H9 (cell line): ENCODE results near the gene SIK2. TPM values are rescaled to one million over a fixed set of nuclear protein-coding genes. Genes with fewer than 3 reads are reported as not detected.

Source experiments
- DNase-seq: peaks from one replicate; pipeline ENCODE4 v3.0.0-alpha.2; 2017
- H2AFZ ChIP-seq: one replicate; pipeline ENCODE4 v1.6.1; 2013; ENCODE audit warnings: mild to moderate bottlenecking, low read length, control low read depth, moderate library complexity
- H2AK5ac ChIP-seq: 2 replicates; pipeline ENCODE4 v1.6.1; 2013; ENCODE audit warnings: low read length, control low read depth, mixed read lengths; ENCODE audit not compliant: insufficient read length
- H2BK120ac ChIP-seq: one replicate; pipeline ENCODE4 v1.6.1; 2013; ENCODE audit warnings: low read depth, mild to moderate bottlenecking, low read length, control low read depth, inconsistent platforms; ENCODE audit not compliant: poor library complexity, severe bottlenecking
- H2BK12ac ChIP-seq: 2 replicates; pipeline ENCODE4 v1.6.1; 2013; ENCODE audit warnings: low read length, control low read depth, mixed read lengths, low read depth; ENCODE audit not compliant: insufficient read length
- H2BK15ac ChIP-seq: 2 replicates; pipeline ENCODE4 v1.6.1; 2013; ENCODE audit warnings: low read depth, low read length, control low read depth
- H2BK20ac ChIP-seq: one replicate; pipeline ENCODE4 v1.6.1; 2013; ENCODE audit warnings: low read depth, mild to moderate bottlenecking, low read length, control low read depth, inconsistent platforms; ENCODE audit not compliant: poor library complexity, severe bottlenecking
- H2BK5ac ChIP-seq: 2 replicates; pipeline ENCODE4 v1.6.1; 2013; ENCODE audit warnings: low read length, control low read depth, mixed read lengths; ENCODE audit not compliant: insufficient read length
- H3K14ac ChIP-seq: 2 replicates; pipeline ENCODE4 v1.6.1; 2013; ENCODE audit warnings: low read length, control low read depth; ENCODE audit not compliant: insufficient read depth
- H3K18ac ChIP-seq: 2 replicates; pipeline ENCODE4 v1.6.1; 2013; ENCODE audit warnings: low read depth, mild to moderate bottlenecking, mixed read lengths, low read length, control low read depth; ENCODE audit not compliant: insufficient read length
- H3K23ac ChIP-seq: 2 replicates; pipeline ENCODE4 v1.6.1; 2013; ENCODE audit warnings: low read length, control low read depth, mixed read lengths, low read depth; ENCODE audit not compliant: insufficient read length
- H3K23me2 ChIP-seq: 2 replicates; pipeline ENCODE4 v1.6.1; 2013; ENCODE audit warnings: low read depth, mild to moderate bottlenecking, mixed read lengths, low read length, control low read depth; ENCODE audit not compliant: insufficient read length, poor library complexity, severe bottlenecking
- H3K27ac ChIP-seq: 2 replicates; pipeline ENCODE4 v1.5.1; 2013; ENCODE audit warnings: low read length, control low read depth, mixed read lengths, low read depth; ENCODE audit not compliant: insufficient read length
- H3K27me3 ChIP-seq: 2 replicates; pipeline ENCODE4 v1.6.1; 2013; ENCODE audit warnings: low read length, control low read depth, inconsistent platforms; ENCODE audit not compliant: insufficient read depth
- H3K4ac ChIP-seq: 2 replicates; pipeline ENCODE4 v1.6.1; 2013; ENCODE audit warnings: low read depth, mild to moderate bottlenecking, control low read depth, inconsistent platforms, low read length, moderate library complexity
- H3K4me1 ChIP-seq: 2 replicates; pipeline ENCODE4 v1.6.1; 2013; ENCODE audit warnings: low read length, control low read depth, inconsistent platforms; ENCODE audit not compliant: insufficient read depth
- H3K4me2 ChIP-seq: 2 replicates; pipeline ENCODE4 v1.6.1; 2013; ENCODE audit warnings: low read length, control low read depth, mixed read lengths; ENCODE audit not compliant: insufficient read length, insufficient read depth
- H3K56ac ChIP-seq: 2 replicates; pipeline ENCODE4 v1.6.1; 2013; ENCODE audit warnings: low read depth, mild to moderate bottlenecking, mixed read lengths, low read length, control low read depth; ENCODE audit not compliant: insufficient read length
- H3K79me1 ChIP-seq: 2 replicates; pipeline ENCODE4 v1.6.1; 2013; ENCODE audit warnings: low read depth, mild to moderate bottlenecking, moderate library complexity, low read length, control low read depth, inconsistent platforms; ENCODE audit not compliant: insufficient read depth, poor library complexity, severe bottlenecking
- H3K79me2 ChIP-seq: 2 replicates; pipeline ENCODE4 v1.6.1; 2013; ENCODE audit warnings: low read length, control low read depth, inconsistent platforms; ENCODE audit not compliant: insufficient read depth
- H3K9ac ChIP-seq: 2 replicates; pipeline ENCODE4 v1.6.1; 2013; ENCODE audit warnings: low read length, control low read depth, mixed read lengths; ENCODE audit not compliant: insufficient read length; ENCODE audit errors: extremely low read depth
- H3K9me3 ChIP-seq: one replicate; pipeline ENCODE4 v1.6.1; 2013; ENCODE audit warnings: low read depth, low read length, inconsistent platforms; ENCODE audit not compliant: control insufficient read depth
- H3T11ph ChIP-seq: one replicate; pipeline ENCODE4 v1.6.1; 2013; ENCODE audit warnings: mild to moderate bottlenecking, low read length, control low read depth, inconsistent platforms
- H4K20me1 ChIP-seq: one replicate; pipeline ENCODE4 v1.6.1; 2013; ENCODE audit not compliant: control insufficient read depth, insufficient read length, insufficient read depth
- H4K5ac ChIP-seq: 2 replicates; pipeline ENCODE4 v1.6.1; 2013; ENCODE audit warnings: low read depth, mild to moderate bottlenecking, mixed read lengths, low read length, control low read depth; ENCODE audit not compliant: insufficient read length
- H4K8ac ChIP-seq: replicated peaks from 2 replicates; pipeline ENCODE4 v1.6.1; 2013; ENCODE audit warnings: low read length, control low read depth, mixed read lengths, low read depth; ENCODE audit not compliant: insufficient read length
- H4K91ac ChIP-seq: 2 replicates; pipeline ENCODE4 v1.6.1; 2013; ENCODE audit warnings: low read depth, mild to moderate bottlenecking, moderate library complexity, mixed read lengths, low read length, control low read depth; ENCODE audit not compliant: insufficient read length
- H3K27ac Mint-ChIP-seq, 3 experiments: 2 replicates in 2 of 3; 3 replicates in 1 of 3; pipeline ENCODE4 v1.8.0; 2020 to 2021; ENCODE audit warnings: mixed read lengths in 3 of 3, mild to moderate bottlenecking in 1 of 3, moderate library complexity in 1 of 3
- H3K27me3 Mint-ChIP-seq: 2 replicates; pipeline ENCODE4 v1.8.0; 2021; ENCODE audit warnings: low read depth, mild to moderate bottlenecking, moderate library complexity, mixed read lengths
- H3K36me3 Mint-ChIP-seq, 3 experiments: 2 replicates in 2 of 3; 3 replicates in 1 of 3; pipeline ENCODE4 v1.8.0; 2020 to 2021; ENCODE audit warnings: low read depth in 3 of 3, mixed read lengths in 3 of 3; ENCODE audit not compliant: insufficient read depth in 1 of 3
- H3K4me1 Mint-ChIP-seq, 2 experiments: 2 replicates each; pipeline ENCODE4 v1.8.0; 2020; ENCODE audit warnings: mixed read lengths in 2 of 2
- H3K4me3 Mint-ChIP-seq, 2 experiments: 2 replicates in 1 of 2; 3 replicates in 1 of 2; pipeline ENCODE4 v1.8.0; 2020 to 2021; ENCODE audit warnings: mild to moderate bottlenecking in 2 of 2, mixed read lengths in 2 of 2, moderate library complexity in 1 of 2
- H3K9me3 Mint-ChIP-seq, 2 experiments: 2 replicates in 1 of 2; 3 replicates in 1 of 2; pipeline ENCODE4 v1.8.0; 2020; ENCODE audit warnings: mild to moderate bottlenecking in 2 of 2, mixed read lengths in 2 of 2, moderate library complexity in 1 of 2
- CTCF ChIP-seq: fragments of 200-600 bp; sonication (generic); conservative IDR thresholded peaks from 3 replicates; pipeline ENCODE4 v1.8.0; 2021; ENCODE audit warnings: antibody characterized with exemption, mild to moderate bottlenecking
- WGBS: extraction: QIAGEN DNeasy Blood & Tissue Kit; methylation state at CpG from one replicate; pipeline ENCODE4 v1.1.7; 2013; ENCODE audit warnings: missing lambda C conversion rate, low lambda C conversion rate, mixed read lengths; ENCODE audit not compliant: insufficient read length; ENCODE audit errors: extremely low coverage; 5-methylcytosine and 5-hydroxymethylcytosine counted together
- total RNA-seq: library from RNA; stranded (reverse); gene quantifications from 2 replicates; pipeline ENCODE4 v1.2.1, GENCODE V29; 2021

SIK2 gene
- total RNA-seq, 1 experiment from 2014 or later, result 7.5 TPM

- peaks cover 49 to 88% (median 80%) of the 10 kb centered on the region in 3 experiments for H3K36me3 Mint-ChIP-seq
- H3K79me1 ChIP-seq, result no peaks in the 10 kb centered on the region
- no peak for DNase-seq
- no peak overlapping the region; a peak in 1 of 7 replicates for H3K27ac Mint-ChIP-seq
- no peak overlapping the region for H3K27ac ChIP-seq
- H3T11ph ChIP-seq, result no peak overlapping the region
- no peak overlapping the region for H3K9ac ChIP-seq
- H3K14ac ChIP-seq, result no peak overlapping the region
- H4K20me1 ChIP-seq, result no peaks in the 10 kb centered on the region
- H2BK12ac ChIP-seq, result no peak overlapping the region
- no peak overlapping the region for H3K4ac ChIP-seq
- no peaks in the 10 kb centered on the region for H3K4me1 Mint-ChIP-seq
- WGBS, result no CpG with 5 or more reads among the region's 6 CpGs
- H3K56ac ChIP-seq, result no peak overlapping the region
- H4K8ac ChIP-seq, result no peak overlapping the region
- no peak overlapping the region for H2BK120ac ChIP-seq
- no peak overlapping the region for H4K5ac ChIP-seq
- H3K9me3 ChIP-seq, result no peaks in the 10 kb centered on the region
- no peak overlapping the region for H2BK20ac ChIP-seq
- H2BK5ac ChIP-seq, result no peak overlapping the region
- no peak overlapping the region for H3K23ac ChIP-seq
- H3K27me3 Mint-ChIP-seq, result no peaks in the 10 kb centered on the region
- no peak overlapping the region for H3K18ac ChIP-seq
- H3K27me3 ChIP-seq, result no peaks in the 10 kb centered on the region
- no peaks in the 10 kb centered on the region for H3K23me2 ChIP-seq
- no peak overlapping the region for H2AFZ ChIP-seq
- H3K79me2 ChIP-seq, result no peaks in the 10 kb centered on the region
- no peaks in the 10 kb centered on the region for H3K9me3 Mint-ChIP-seq
- TF ChIP-seq CTCF, result no peak
- no peaks in the 10 kb centered on the region for H3K4me1 ChIP-seq
- no peak overlapping the region for H4K91ac ChIP-seq
- no peak overlapping the region for H2BK15ac ChIP-seq
- no peak overlapping the region for H3K4me2 ChIP-seq
- H2AK5ac ChIP-seq, result no peak overlapping the region
- H3K4me3 Mint-ChIP-seq, result no peak overlapping the region
Measured at GRCh38 chr11:111756097-111756496, 153.8 kb downstream of the SIK2 start.
